Liver (tissue), 3 donors: ENCODE measurements around the gene KRTAP5-1.

Experiments
- ATF3 ChIP-seq: IDR thresholded peaks from 2 replicates; pipeline ENCODE4 v1.6.1; 2016; ENCODE audit warnings: antibody characterized with exemption
- EGR1 ChIP-seq, 2 donors: IDR thresholded peaks; 2 replicates each; pipeline ENCODE4 v1.6.1; 2016 to 2018; ENCODE audit warnings: antibody characterized with exemption in 2 of 2, low read depth in 2 of 2
- GABPA ChIP-seq, 2 donors: IDR thresholded peaks in 1 of 2; conservative IDR thresholded peaks in 1 of 2; 2 replicates each; pipeline ENCODE4 v1.6.1; 2016; ENCODE audit warnings: antibody characterized with exemption in 2 of 2, mild to moderate bottlenecking in 1 of 2, moderate library complexity in 1 of 2
- JUND ChIP-seq, 2 donors: IDR thresholded peaks; 2 replicates each; pipeline ENCODE4 v1.6.1; 2016; ENCODE audit warnings: antibody characterized with exemption in 2 of 2
- MAX ChIP-seq: IDR thresholded peaks from 2 replicates; pipeline ENCODE4 v1.6.1; 2016; ENCODE audit warnings: antibody characterized with exemption
- RAD21 ChIP-seq, 2 donors: IDR thresholded peaks; 2 replicates each; pipeline ENCODE4 v1.6.1; 2016; ENCODE audit warnings: antibody characterized with exemption in 2 of 2, mild to moderate bottlenecking in 2 of 2
- RXRA ChIP-seq, 2 donors: IDR thresholded peaks; 2 replicates each; pipeline ENCODE4 v1.6.1; 2017 to 2018; ENCODE audit warnings: antibody characterized with exemption in 2 of 2, mild to moderate bottlenecking in 1 of 2
- SP1 ChIP-seq: IDR thresholded peaks from 2 replicates; pipeline ENCODE4 v1.6.1; 2018; ENCODE audit warnings: antibody characterized with exemption, mild to moderate bottlenecking
- TAF1 ChIP-seq: conservative IDR thresholded peaks from 2 replicates; pipeline ENCODE4 v1.6.1; 2016; ENCODE audit warnings: antibody characterized with exemption, mild to moderate bottlenecking
- TF ChIP-seq, protein P1 (sequence below): fragments of 150-350 bp; IDR thresholded peaks from 2 replicates; pipeline ENCODE4 v1.5.1; 2017; ENCODE audit warnings: improper control_type of control experiment, low read depth, low read length; ENCODE audit not compliant: missing input control
- donor health status: healthy.
- donor health status: healthy.

DNA sequence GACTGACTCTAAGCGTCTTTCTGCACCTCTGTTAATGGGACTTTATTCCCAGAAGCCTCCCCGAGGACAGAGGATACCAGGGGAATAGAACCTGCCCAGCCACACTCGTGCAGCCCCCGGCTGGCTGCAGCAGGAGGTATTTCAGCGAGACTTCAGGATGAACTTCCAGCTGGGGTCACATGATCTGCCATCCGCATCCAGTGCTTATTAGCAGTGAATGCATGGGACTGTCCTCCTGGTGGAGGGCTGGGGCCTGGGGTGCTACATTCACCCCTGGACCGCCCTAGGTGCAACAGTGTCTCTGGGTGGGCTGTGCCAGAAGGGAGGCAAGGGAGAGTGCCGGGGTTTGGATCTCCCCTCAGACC lies 14.6 kb downstream of the KRTAP5-1 start:
- TF ChIP-seq RXRA (IDR thresholded peaks at IDR 0.05), result no peak
- no peak for TF ChIP-seq SP1
- no peak for TF ChIP-seq JUND (IDR thresholded peaks at IDR 0.05)
- TF ChIP-seq, protein P1, sequence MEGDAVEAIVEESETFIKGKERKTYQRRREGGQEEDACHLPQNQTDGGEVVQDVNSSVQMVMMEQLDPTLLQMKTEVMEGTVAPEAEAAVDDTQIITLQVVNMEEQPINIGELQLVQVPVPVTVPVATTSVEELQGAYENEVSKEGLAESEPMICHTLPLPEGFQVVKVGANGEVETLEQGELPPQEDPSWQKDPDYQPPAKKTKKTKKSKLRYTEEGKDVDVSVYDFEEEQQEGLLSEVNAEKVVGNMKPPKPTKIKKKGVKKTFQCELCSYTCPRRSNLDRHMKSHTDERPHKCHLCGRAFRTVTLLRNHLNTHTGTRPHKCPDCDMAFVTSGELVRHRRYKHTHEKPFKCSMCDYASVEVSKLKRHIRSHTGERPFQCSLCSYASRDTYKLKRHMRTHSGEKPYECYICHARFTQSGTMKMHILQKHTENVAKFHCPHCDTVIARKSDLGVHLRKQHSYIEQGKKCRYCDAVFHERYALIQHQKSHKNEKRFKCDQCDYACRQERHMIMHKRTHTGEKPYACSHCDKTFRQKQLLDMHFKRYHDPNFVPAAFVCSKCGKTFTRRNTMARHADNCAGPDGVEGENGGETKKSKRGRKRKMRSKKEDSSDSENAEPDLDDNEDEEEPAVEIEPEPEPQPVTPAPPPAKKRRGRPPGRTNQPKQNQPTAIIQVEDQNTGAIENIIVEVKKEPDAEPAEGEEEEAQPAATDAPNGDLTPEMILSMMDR, result no peak
- no peak for TF ChIP-seq GABPA (IDR thresholded peaks at IDR 0.05 in 1 of 2, conservative IDR thresholded peaks at IDR 0.05 in 1 of 2)
- no peak for TF ChIP-seq RAD21 (IDR thresholded peaks at IDR 0.05)
- TF ChIP-seq MAX, result no peak
- TF ChIP-seq TAF1, result no peak
- no peak for TF ChIP-seq EGR1 (IDR thresholded peaks at IDR 0.05; ENCODE audit: low read depth in 2 of 2)
- no peak for TF ChIP-seq ATF3
